HepG2 (cell line): ENCODE measurements around the gene KRTAP10-2. TPM values are rescaled to one million over a fixed set of nuclear protein-coding genes. Genes with fewer than 3 reads are reported as not detected.

Experiments used
- LCORL ChIP-seq, 2 experiments: fragments of 450-650 bp in 1 of 2; sonication (generic) in 1 of 2; formaldehyde crosslinking in 1 of 2; IDR thresholded peaks; 2 replicates each; pipeline versions ENCODE4 v1.5.0 to v1.6.1; 2017 to 2020; ENCODE audit warnings: antibody characterized with exemption in 1 of 2, missing genetic modification reagents in 1 of 2
- NFATC3 ChIP-seq: sonication (generic); formaldehyde crosslinking; IDR thresholded peaks from 2 replicates; pipeline ENCODE4 v1.5.1; 2020; ENCODE audit warnings: mild to moderate bottlenecking, missing genetic modification reagents
- RNF2 ChIP-seq: fragments of 450-650 bp; conservative IDR thresholded peaks from 2 replicates; pipeline ENCODE4 v1.6.1; 2016; ENCODE audit warnings: low read depth
- SMC3 ChIP-seq: IDR thresholded peaks from 2 replicates; pipeline ENCODE4 v1.6.1; 2011; ENCODE audit warnings: low read length, improper control_type of control experiment
- SNRNP70 ChIP-seq: fragments of 200-400 bp; formaldehyde crosslinking; IDR thresholded peaks from 2 replicates; pipeline ENCODE4 v1.6.1; 2017; ENCODE audit warnings: mild to moderate bottlenecking, low read depth, low read length, moderate library complexity
- STAT6 ChIP-seq: sonication (generic); formaldehyde crosslinking; IDR thresholded peaks from 2 replicates; pipeline ENCODE4 v1.4.0; 2020; ENCODE audit warnings: missing genetic modification reagents, mild to moderate bottlenecking, borderline replicate concordance
- ZNF142 ChIP-seq: sonication (generic); formaldehyde crosslinking; IDR thresholded peaks from 2 replicates; pipeline ENCODE4 v1.4.0; 2020; ENCODE audit warnings: missing genetic modification reagents
- polyA plus RNA-seq, 8 experiments: library from polyadenylated mRNA; depleted of rRNA in 3 of 8; stranded (reverse) in 7 of 8; unstranded in 1 of 8; fragments of >200 nt; fragmentation: Illumina TruSeq in 4 of 8; extraction: Trizol in 4 of 8; gene quantifications; 2 replicates each; pipeline versions ENCODE4 v1.2.1 to v1.2.3, GENCODE V29; 2011 to 2016; ENCODE audit warnings: low read depth in 4 of 8, missing spikeins in 1 of 8, mixed read lengths in 1 of 8; ENCODE audit not compliant: insufficient read depth in 1 of 8
- total RNA-seq, 5 experiments: library from RNA; depleted of rRNA; stranded (reverse); fragments of >200 nt; fragmentation: Illumina TruSeq; extraction: Trizol; gene quantifications; 2 replicates each; pipeline ENCODE4 v1.2.3, GENCODE V29; 2016; ENCODE audit warnings: low read depth in 1 of 5

KRTAP10-2 gene
- total and polyA plus RNA-seq, 2 of the 13 experiments (the other 11 are each of a cell fraction or from before 2014, with no cell fraction given), result not detected

GRCh38 chr21:44572959-44573583, 21.8 kb upstream of the KRTAP10-2 start (continued):
- TF ChIP-seq ZNF142 (CRISPR knock-in tag) (no peak), LCORL (IDR thresholded peaks at IDR 0.05) (no peak), LCORL (CRISPR knock-in tag; IDR thresholded peaks at IDR 0.05) (no peak), SNRNP70 (no peak), NFATC3 (no peak), RNF2 (no peak), STAT6 (CRISPR knock-in tag) (no peak), SMC3 (no peak)
